Measurements from ENCODE around the gene PARD3B. TPM values are rescaled to one million over a fixed set of nuclear protein-coding genes. Genes with fewer than 3 reads are reported as not detected.

PARD3B gene
- total and polyA plus RNA-seq, 2 of the 8 experiments (the other 6 are each of a cell fraction or from before 2014, with no cell fraction given): 1.2 to 5.7 TPM

- no peak overlapping the region for H3K27ac ChIP-seq (ENCODE audit: low read depth, low read length)
- H3K79me1 ChIP-seq (ENCODE audit: low read depth, low read length): no peaks in the 10 kb centered on the region
- no peak overlapping the region for H2BK20ac ChIP-seq (ENCODE audit: low read length)
- POLR2A ChIA-PET (ENCODE audit: partially characterized antibody): no interaction called here
- CTCF ChIA-PET (ENCODE audit: partially characterized antibody): interaction anchor here (1.0 kb wide), 1 partner anchor 8 kb away, joined by 3 read pairs; no protein-coding TSS in a partner anchor
- H2BK120ac ChIP-seq (replicated peaks; ENCODE audit: low read depth, low read length): no peak overlapping the region
- peaks cover 3 to 10% of the 10 kb centered on the region in 2 experiments for H3K9me3 ChIP-seq (ENCODE audit: insufficient read depth in 2 of 2, low read depth in 1 of 2, low read length in 1 of 2)
- H2AK5ac ChIP-seq (ENCODE audit: low read depth, low read length): no peak overlapping the region
- H4K91ac ChIP-seq (replicated peaks; ENCODE audit: insufficient read length, low read length): no peak overlapping the region
- H3K56ac ChIP-seq (replicated peaks; ENCODE audit: insufficient read length, low read depth, low read length): no peak overlapping the region
- TF ChIP-seq CBX8 (IDR thresholded peaks at IDR 0.05; ENCODE audit: borderline replicate concordance, low read depth, low read length): no peak
- TF ChIP-seq GABPA (IDR thresholded peaks at IDR 0.05; ENCODE audit: borderline replicate concordance, insufficient read depth, low read length): no peak
- TF ChIP-seq ATF2 (IDR thresholded peaks at IDR 0.05; ENCODE audit: low read length): no peak
- TF ChIP-seq TAF1 (IDR thresholded peaks at IDR 0.05; ENCODE audit: low read depth, low read length): no peak
- no peak for TF ChIP-seq SP1 (IDR thresholded peaks at IDR 0.05; ENCODE audit: low read depth, low read length)
- no peak for TF ChIP-seq CBX5 (IDR thresholded peaks at IDR 0.05; ENCODE audit: low read depth, low read length)
- no peak for TF ChIP-seq EZH2 (IDR thresholded peaks at IDR 0.05; ENCODE audit: low read depth, low read length, severe bottlenecking)
- no peak for TF ChIP-seq TEAD4 (IDR thresholded peaks at IDR 0.05; ENCODE audit: low read depth, low read length)
- no peak for TF ChIP-seq SIX5 (IDR thresholded peaks at IDR 0.05; ENCODE audit: low read depth, low read length)
- no peak for TF ChIP-seq KDM4A (IDR thresholded peaks at IDR 0.05; ENCODE audit: low read depth, low read length, severe bottlenecking)
- no peak for TF ChIP-seq SRF (IDR thresholded peaks at IDR 0.05; ENCODE audit: low read depth, low read length)
- TF ChIP-seq HDAC6 (IDR thresholded peaks at IDR 0.05; ENCODE audit: low read depth, low read length): no peak
- no peak for TF ChIP-seq JUN (IDR thresholded peaks at IDR 0.05; ENCODE audit: low read depth, low read length)
- peaks cover 0 to 4% (median 1%) of the 10 kb centered on the region in 4 experiments; a peak in 4 of 7 replicates for H3K4me1 ChIP-seq (replicated peaks in 1 of 4; ENCODE audit: control insufficient read depth in 3 of 4, insufficient read depth in 4 of 4, low read length in 3 of 4)
- H3K27me3 ChIP-seq (replicated peaks in 1 of 4; ENCODE audit: control insufficient read depth in 3 of 4, extremely low read depth in 1 of 4, insufficient read depth in 3 of 4, low read length in 3 of 4): no peaks in the 10 kb centered on the region
- H4K8ac ChIP-seq (ENCODE audit: extremely low read depth, insufficient read depth, low read length): no peak overlapping the region
- no peak overlapping the region for H2AFZ ChIP-seq (ENCODE audit: low read length)
- no peak overlapping the region for H3K18ac ChIP-seq (ENCODE audit: extremely low read depth, low read length)
- H2BK15ac ChIP-seq (ENCODE audit: low read length): no peak overlapping the region
- DNase-seq (ENCODE audit: low read depth in 1 of 2, low spot score in 2 of 2): no peak
- no peak overlapping the region for H2BK5ac ChIP-seq (ENCODE audit: low read depth, low read length)
- no peaks in the 10 kb centered on the region for H4K20me1 ChIP-seq (replicated peaks in 1 of 2; ENCODE audit: control insufficient read depth in 1 of 2, insufficient read depth in 2 of 2, low read length in 2 of 2)
- H3K9ac ChIP-seq (replicated peaks in 1 of 4; ENCODE audit: extremely low read depth in 1 of 4, low read depth in 3 of 4, low read length in 3 of 4): no peak overlapping the region
- H3K4ac ChIP-seq (replicated peaks; ENCODE audit: insufficient read length, low read depth, low read length): no peak overlapping the region
- H3K23me2 ChIP-seq (ENCODE audit: low read depth, low read length): no peaks in the 10 kb centered on the region; the same call in 1 of the 2 replicates
- no peak overlapping the region for H2BK12ac ChIP-seq (ENCODE audit: low read depth, low read length)
- H3K36me3 ChIP-seq (ENCODE audit: control insufficient read depth in 2 of 4, insufficient read depth in 4 of 4, low read length in 3 of 4): no peaks in the 10 kb centered on the region
- H3K23ac ChIP-seq (ENCODE audit: insufficient read length): no peak overlapping the region
- H3K4me3 ChIP-seq (ENCODE audit: extremely low read depth in 1 of 4, insufficient read depth in 2 of 4, low read depth in 3 of 4, low read length in 4 of 4): no peak overlapping the region
- no peak overlapping the region for H3K14ac ChIP-seq (ENCODE audit: insufficient read length)
- no peak overlapping the region for H3K4me2 ChIP-seq (ENCODE audit: insufficient read depth in 1 of 2, low read depth in 2 of 2, low read length in 2 of 2)
- H3K79me2 ChIP-seq (ENCODE audit: control insufficient read depth in 1 of 2, insufficient read depth in 2 of 2, low read length in 2 of 2): no peaks in the 10 kb centered on the region
- FAIRE-seq: no peak
- no peak overlapping the region for H4K5ac ChIP-seq (ENCODE audit: insufficient read length, low read depth, low read length)
These were observed 748.3 kb downstream of the PARD3B start for GRCh38 chr2:205293559-205293958.

Measured in H1 (cell line).